Common myeloid progenitor, CD34-positive (primary cell): Measurements from ENCODE around the gene SLC35G4.

Experiments used
- CTCF ChIA-PET: fragments of 350-600 bp; sonication (Branson Sonifier 250); formaldehyde crosslinking; loops from one replicate; lab custom pipeline; 2021; ENCODE audit warnings: antibody characterized with exemption; lab: Charles Lee
- POLR2A ChIA-PET: fragments of 350-600 bp; sonication (Branson Sonifier 250); formaldehyde crosslinking; loops from one replicate; lab custom pipeline; 2021; ENCODE audit warnings: antibody characterized with exemption; lab: Charles Lee
- DNase-seq, 3 donors: peaks; one replicate each; pipeline versions ENCODE4 v3.0.0 to v3.0.0-alpha.2; 2013
- H3K27ac ChIP-seq, 2 experiments: 1 replicate in 1 of 2; 2 replicates in 1 of 2; pipeline ENCODE4 v1.7.0; 2013; ENCODE audit warnings: inconsistent platforms in 2 of 2, low read length in 2 of 2, mild to moderate bottlenecking in 2 of 2, low read depth in 1 of 2, moderate library complexity in 1 of 2; ENCODE audit not compliant: severe bottlenecking in 2 of 2, insufficient read depth in 1 of 2, poor library complexity in 1 of 2
- H3K27me3 ChIP-seq, 5 experiments: replicated peaks in 2 of 5; 1 replicate in 3 of 5; 2 replicates in 2 of 5; pipeline versions ENCODE4 v1.6.1 to v1.7.0; 2013; ENCODE audit warnings: low read length in 4 of 5, mild to moderate bottlenecking in 2 of 5, moderate library complexity in 2 of 5, inconsistent platforms in 1 of 5; ENCODE audit not compliant: insufficient read depth in 5 of 5, control insufficient read depth in 4 of 5
- H3K36me3 ChIP-seq, 4 experiments: 1 replicate in 2 of 4; 2 replicates in 2 of 4; pipeline versions ENCODE4 v1.6.1 to v1.7.0; 2013; ENCODE audit warnings: low read length in 3 of 4, control low read depth in 1 of 4, mild to moderate bottlenecking in 1 of 4; ENCODE audit not compliant: control insufficient read depth in 4 of 4, insufficient read depth in 4 of 4
- H3K4me1 ChIP-seq, 4 experiments: 1 replicate in 3 of 4; 2 replicates in 1 of 4; pipeline versions ENCODE4 v1.6.1 to v1.7.1; 2013; ENCODE audit warnings: low read length in 3 of 4, mild to moderate bottlenecking in 3 of 4, control low read depth in 1 of 4, inconsistent platforms in 1 of 4, moderate library complexity in 1 of 4; ENCODE audit not compliant: control insufficient read depth in 4 of 4, insufficient read depth in 4 of 4; ENCODE audit errors: control extremely low read depth in 1 of 4
- H3K4me3 ChIP-seq, 7 experiments: 1 replicate in 4 of 7; 2 replicates in 3 of 7; pipeline versions ENCODE4 v1.5.1 to v1.7.0; 2013; ENCODE audit warnings: mild to moderate bottlenecking in 7 of 7, low read length in 6 of 7, moderate library complexity in 6 of 7, inconsistent platforms in 2 of 7, low read depth in 2 of 7, control low read depth in 1 of 7; ENCODE audit not compliant: insufficient read depth in 4 of 7, control insufficient read depth in 1 of 7; ENCODE audit errors: extremely low read depth in 1 of 7
- H3K9me3 ChIP-seq, 5 experiments: 1 replicate in 4 of 5; 2 replicates in 1 of 5; pipeline versions ENCODE4 v1.6.1 to v1.7.1; 2013; ENCODE audit warnings: low read length in 4 of 5, mild to moderate bottlenecking in 2 of 5, inconsistent platforms in 1 of 5, low read depth in 1 of 5, moderate library complexity in 1 of 5; ENCODE audit not compliant: control insufficient read depth in 4 of 5, insufficient read depth in 2 of 5; ENCODE audit errors: control extremely low read depth in 1 of 5
- WGBS: methylation state at CpG from one replicate; pipeline ENCODE4 v1.1.5; 2013; ENCODE audit not compliant: insufficient coverage; 5-methylcytosine and 5-hydroxymethylcytosine counted together

Gene SLC35G4

DNA sequence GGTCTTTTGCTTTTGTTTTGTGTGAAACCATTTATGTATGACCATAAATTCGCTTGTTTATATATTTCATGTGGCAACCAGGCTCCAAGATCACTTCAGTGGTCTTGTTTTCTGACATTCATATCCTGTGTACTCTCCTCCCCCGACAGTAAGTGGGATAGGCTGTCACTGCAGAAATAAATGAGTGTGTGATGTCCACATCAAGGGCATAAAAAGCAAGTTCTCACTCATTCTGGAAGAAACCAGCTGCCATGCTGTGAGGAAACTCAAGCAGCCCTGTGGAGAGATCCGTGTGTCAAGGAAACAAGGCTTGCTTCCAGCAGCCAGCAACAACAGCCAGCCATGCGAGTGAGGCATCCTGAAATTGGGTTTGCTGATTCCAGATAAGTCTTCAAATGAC lies 40.4 kb downstream of the SLC35G4 start:
- Histone ChIP-seq H3K4me1 (peaks cover 0 to 3% (median 0%) of the 10 kb centered on the region in 4 experiments), H3K36me3 (no peaks in the 10 kb centered on the region), H3K27ac (no peak overlapping the region), H3K4me3 (no peak overlapping the region), H3K27me3 (peaks cover 0 to 7% (median under 1%) of the 10 kb centered on the region in 5 experiments), H3K9me3 (peaks cover 0 to 3% (median 0%) of the 10 kb centered on the region in 5 experiments)
- ChIA-PET CTCF (interaction anchor here (1.2 kb wide), 1 partner anchor 79 kb away, joined by 3 read pairs; no protein-coding TSS in a partner anchor), POLR2A (no interaction called here)
- DNase-seq: no peak
- WGBS: 91% methylated on average over 3 of the region's 4 CpGs

DNA sequence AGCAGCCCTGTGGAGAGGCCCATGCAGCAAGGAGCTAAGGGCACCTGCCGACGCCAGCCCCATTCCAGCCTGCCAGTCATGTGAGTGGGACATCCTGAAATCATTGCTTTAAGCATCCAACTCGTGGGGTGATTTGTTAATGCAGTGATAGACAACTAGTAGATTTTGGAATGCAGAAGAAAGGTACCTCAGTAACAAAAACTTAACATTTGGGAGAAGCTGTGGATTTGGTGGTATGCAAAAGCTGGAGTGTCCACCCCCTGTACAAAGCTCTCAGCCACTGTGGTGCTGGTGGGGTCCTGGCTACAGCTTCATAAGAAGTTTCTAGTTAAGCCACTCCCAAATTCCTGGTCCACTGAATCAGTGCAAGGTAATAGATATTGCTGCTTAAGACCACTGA lies 42.5 kb downstream of the SLC35G4 start:
- CTCF ChIA-PET: no interaction called here
- H3K27me3 ChIP-seq: peaks cover 0 to 10% (median 7%) of the 10 kb centered on the region in 5 experiments
- no peaks in the 10 kb centered on the region for H3K36me3 ChIP-seq
- no peak overlapping the region for H3K27ac ChIP-seq
- H3K4me3 ChIP-seq: no peak overlapping the region
- DNase-seq: no peak
- POLR2A ChIA-PET: no interaction called here
- no CpG with 5 or more reads among the region's 3 CpGs for WGBS
- H3K4me1 ChIP-seq: peaks cover 0 to 9% (median 3%) of the 10 kb centered on the region in 4 experiments
- H3K9me3 ChIP-seq: peaks cover 0 to 3% (median 0%) of the 10 kb centered on the region in 5 experiments

DNA sequence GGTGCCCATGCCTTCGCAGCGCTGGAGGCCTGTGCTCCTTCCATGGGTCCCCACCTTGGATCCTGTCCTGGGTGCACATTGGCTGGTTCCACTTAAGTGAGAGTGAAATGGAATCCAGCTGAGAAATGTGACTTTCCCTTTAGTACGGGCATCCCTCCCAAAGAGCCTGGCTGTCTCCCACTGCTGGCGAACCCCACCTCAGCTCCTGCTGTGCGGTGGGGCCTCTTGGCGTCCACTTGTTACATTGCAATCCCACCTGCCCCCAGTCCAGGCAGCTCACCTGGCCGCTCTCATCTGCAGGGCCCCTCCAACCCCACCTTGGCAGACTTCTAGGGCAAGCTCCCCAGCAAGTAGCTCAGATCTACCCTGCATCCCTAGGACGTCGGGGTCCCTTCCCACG lies 44.1 kb downstream of the SLC35G4 start:
- DNase-seq: no peak
- ChIA-PET POLR2A (no interaction called here), CTCF (interaction anchor here (1.3 kb wide), 1 partner anchor 73 kb away, joined by 3 read pairs; no protein-coding TSS in a partner anchor)
- Histone ChIP-seq H3K9me3 (peaks cover 0 to 3% (median 0%) of the 10 kb centered on the region in 5 experiments), H3K36me3 (no peaks in the 10 kb centered on the region), H3K27ac (no peak overlapping the region), H3K4me3 (no peak overlapping the region), H3K4me1 (peaks cover 0 to 9% (median 3%) of the 10 kb centered on the region in 4 experiments), H3K27me3 (peaks cover 0 to 12% (median 10%) of the 10 kb centered on the region in 5 experiments)
- WGBS: 86% methylated on average over 8 of the region's 10 CpGs

DNA sequence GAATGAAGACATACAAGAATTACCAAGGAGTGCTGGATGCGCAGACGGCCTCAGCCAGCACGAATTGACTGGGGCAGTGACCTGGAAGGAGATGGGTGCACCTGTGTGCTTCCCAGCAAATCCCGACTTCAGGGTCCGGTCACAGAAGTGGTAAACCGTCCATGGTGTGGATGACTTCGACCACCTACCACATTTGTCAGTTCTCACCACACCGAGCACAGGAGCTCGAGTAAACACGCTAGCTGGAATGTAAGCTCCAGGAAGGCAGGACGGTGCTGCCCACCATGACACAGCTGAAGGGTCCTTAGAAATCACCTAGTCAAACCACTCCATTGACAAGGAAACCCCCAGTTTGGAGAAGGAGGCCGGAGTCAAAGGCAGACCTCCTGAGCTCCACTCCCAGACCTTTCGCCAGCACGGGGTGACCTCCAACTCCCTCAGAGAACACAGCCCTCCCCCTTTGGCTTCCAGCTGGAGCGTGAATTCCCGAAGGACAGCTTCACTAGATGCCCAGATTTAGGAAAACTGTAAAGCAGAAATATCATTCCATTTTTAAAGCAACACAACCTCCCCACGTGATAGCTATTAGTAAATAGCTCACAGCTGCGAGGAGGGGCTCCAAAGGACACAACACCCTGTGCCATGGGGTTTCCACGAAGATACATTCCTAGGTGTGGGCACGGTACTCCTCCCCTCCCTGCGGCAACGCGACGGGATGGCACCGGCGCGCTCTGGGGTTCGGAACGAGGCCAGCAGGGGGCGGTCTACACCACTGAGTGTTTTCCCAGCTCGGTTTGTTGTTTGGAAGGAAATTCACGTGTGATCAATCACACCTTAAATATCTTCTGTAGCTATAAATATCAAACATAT lies 45.6 kb downstream of the SLC35G4 start:
- Histone ChIP-seq H3K36me3 (no peaks in the 10 kb centered on the region), H3K4me1 (peaks cover 0 to 9% (median 3%) of the 10 kb centered on the region in 4 experiments), H3K27me3 (peaks cover 0 to 17% (median 10%) of the 10 kb centered on the region in 5 experiments), H3K27ac (no peak overlapping the region), H3K4me3 (peak overlapping the region in 2 of 7 experiments; percentile 6 to 40), H3K9me3 (peaks cover 0 to under 1% (median 0%) of the 10 kb centered on the region in 5 experiments)
- peak; percentile 38 to 51 (median 46) for DNase-seq
- 47% methylated on average over 25 of the region's 32 CpGs for WGBS
- ChIA-PET POLR2A (no interaction called here), CTCF (interaction anchor here (0.7 to 2.0 kb wide), 13 partner anchors 11 to 384 kb away, joined by 3 to 10 read pairs (median 3); no protein-coding TSS in a partner anchor)

DNA sequence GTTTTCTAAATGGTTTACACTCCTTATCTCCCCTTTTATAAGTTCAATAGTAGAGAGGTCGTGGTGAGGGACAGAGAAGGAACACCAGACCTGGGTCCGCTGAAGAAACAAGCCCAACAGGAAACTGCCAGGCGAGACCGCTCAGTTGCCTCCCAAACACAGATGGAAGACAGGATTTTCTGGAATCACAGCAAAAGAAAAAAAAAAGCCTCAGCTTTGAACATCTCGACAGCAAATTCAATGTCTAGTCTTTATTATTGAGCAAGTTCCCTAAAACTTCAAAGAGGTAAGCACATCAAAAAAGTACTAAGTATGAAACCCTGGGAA lies 46.2 kb downstream of the SLC35G4 start:
- DNase-seq: no peak
- Histone ChIP-seq H3K4me1 (peaks cover 0 to 9% (median 3%) of the 10 kb centered on the region in 4 experiments), H3K27ac (no peak overlapping the region), H3K27me3 (peaks cover 0 to 17% (median 10%) of the 10 kb centered on the region in 5 experiments), H3K36me3 (no peaks in the 10 kb centered on the region), H3K4me3 (peak overlapping the region in 3 of 7 experiments; percentile 2 to 40 (median 6)), H3K9me3 (no peaks in the 10 kb centered on the region)
- POLR2A ChIA-PET: no interaction called here
- CTCF ChIA-PET: interaction anchor here (0.7 to 2.0 kb wide), 11 partner anchors 10 to 383 kb away, joined by 3 to 10 read pairs (median 3); no protein-coding TSS in a partner anchor
- WGBS: 11% methylated on average over 3 of the region's 5 CpGs

DNA sequence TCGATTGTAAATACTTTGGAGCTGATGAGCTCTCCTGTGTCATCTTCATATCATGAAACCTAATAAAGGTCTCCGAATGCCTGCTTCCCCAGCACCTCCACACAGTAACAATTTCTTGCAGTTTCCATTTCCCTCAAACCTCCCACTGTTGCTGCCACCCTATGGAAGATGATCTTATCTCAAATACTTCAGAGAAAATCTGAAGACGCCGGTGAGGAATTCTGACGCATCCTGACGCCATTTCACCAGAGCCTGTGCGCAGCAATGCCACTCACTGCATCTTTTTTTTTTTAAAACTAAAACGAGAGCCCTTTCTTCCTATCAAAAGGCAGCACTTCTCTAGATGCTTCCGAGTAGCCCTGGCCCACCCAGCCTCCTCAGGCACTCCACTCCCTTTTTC lies 47.8 kb downstream of the SLC35G4 start:
- CTCF ChIA-PET: interaction anchor here (1.2 to 2.1 kb wide), 2 partner anchors 9 to 339 kb away, joined by 3 to 5 read pairs; no protein-coding TSS in a partner anchor
- no peaks in the 10 kb centered on the region for H3K36me3 ChIP-seq
- no peak overlapping the region for H3K4me3 ChIP-seq
- H3K9me3 ChIP-seq: peaks cover 0 to 3% (median 1%) of the 10 kb centered on the region in 5 experiments
- POLR2A ChIA-PET: no interaction called here
- H3K27ac ChIP-seq: no peak overlapping the region
- peaks cover 0 to 17% (median 9%) of the 10 kb centered on the region in 5 experiments for H3K27me3 ChIP-seq
- no peak for DNase-seq
- 94% methylated on average over 9 of the region's 9 CpGs for WGBS
- H3K4me1 ChIP-seq: peaks cover 0 to 9% (median 3%) of the 10 kb centered on the region in 4 experiments
